Liver (tissue), 9 donors: Measurements from ENCODE around the gene FITM1. TPM values are rescaled to one million over a fixed set of nuclear protein-coding genes. Genes with fewer than 3 reads are reported as not detected.

Source experiments
- DNase-seq: peaks from one replicate; pipeline ENCODE4 v3.0.0-alpha.2; 2017; ENCODE audit warnings: low spot score
- H3K27ac ChIP-seq, 2 donors: one replicate each; pipeline ENCODE4 v1.7.0; 2013; ENCODE audit warnings: inconsistent platforms in 2 of 2, low read length in 2 of 2, control low read depth in 1 of 2, low read depth in 1 of 2, mild to moderate bottlenecking in 1 of 2
- H3K27me3 ChIP-seq, 4 donors: one replicate each; pipeline versions ENCODE4 v1.6.1 to v1.7.0; 2013; ENCODE audit warnings: low read length in 3 of 4, inconsistent platforms in 1 of 4, mild to moderate bottlenecking in 1 of 4, moderate library complexity in 1 of 4; ENCODE audit not compliant: control insufficient read depth in 4 of 4, insufficient read depth in 4 of 4
- H3K36me3 ChIP-seq, 4 donors: one replicate each; pipeline versions ENCODE4 v1.6.1 to v1.7.0; 2013; ENCODE audit warnings: low read length in 3 of 4, mild to moderate bottlenecking in 3 of 4, low read depth in 1 of 4, moderate library complexity in 1 of 4; ENCODE audit not compliant: control insufficient read depth in 4 of 4, insufficient read depth in 3 of 4
- H3K4me1 ChIP-seq, 4 donors: one replicate each; pipeline versions ENCODE4 v1.6.1 to v1.7.0; 2013; ENCODE audit warnings: low read length in 3 of 4, mild to moderate bottlenecking in 3 of 4, moderate library complexity in 1 of 4; ENCODE audit not compliant: control insufficient read depth in 4 of 4, insufficient read depth in 4 of 4
- H3K4me3 ChIP-seq, 3 donors: one replicate each; pipeline versions ENCODE4 v1.6.1 to v1.7.0; 2013; ENCODE audit warnings: low read length in 3 of 3, control low read depth in 1 of 3, low read depth in 1 of 3, mild to moderate bottlenecking in 1 of 3
- H3K9ac ChIP-seq, 2 donors: one replicate each; pipeline ENCODE4 v1.7.0; 2013; ENCODE audit warnings: low read length in 2 of 2, mild to moderate bottlenecking in 2 of 2, moderate library complexity in 2 of 2, control low read depth in 1 of 2, low read depth in 1 of 2
- H3K9me3 ChIP-seq, 4 donors: one replicate each; pipeline versions ENCODE4 v1.6.1 to v1.7.0; 2013; ENCODE audit warnings: low read length in 3 of 4; ENCODE audit not compliant: control insufficient read depth in 4 of 4
- EGR1 ChIP-seq, 2 donors: IDR thresholded peaks; 2 replicates each; pipeline ENCODE4 v1.6.1; 2016 to 2018; ENCODE audit warnings: antibody characterized with exemption in 2 of 2, low read depth in 2 of 2
- FOXA1 ChIP-seq: IDR thresholded peaks from 2 replicates; pipeline ENCODE4 v1.6.1; 2016; ENCODE audit warnings: antibody characterized with exemption
- FOXA2 ChIP-seq: IDR thresholded peaks from 2 replicates; pipeline ENCODE4 v1.6.1; 2016; ENCODE audit warnings: antibody characterized with exemption
- GABPA ChIP-seq, 2 donors: IDR thresholded peaks in 1 of 2; conservative IDR thresholded peaks in 1 of 2; 2 replicates each; pipeline ENCODE4 v1.6.1; 2016; ENCODE audit warnings: antibody characterized with exemption in 2 of 2, mild to moderate bottlenecking in 1 of 2, moderate library complexity in 1 of 2
- HNF4A ChIP-seq, 2 donors: conservative IDR thresholded peaks; 2 replicates each; pipeline ENCODE4 v1.6.1; 2016; ENCODE audit warnings: antibody characterized with exemption in 2 of 2, mild to moderate bottlenecking in 2 of 2
- HNF4G ChIP-seq: IDR thresholded peaks from 2 replicates; pipeline ENCODE4 v1.6.1; 2016; ENCODE audit warnings: antibody characterized with exemption
- JUND ChIP-seq, 2 donors: IDR thresholded peaks; 2 replicates each; pipeline ENCODE4 v1.6.1; 2016; ENCODE audit warnings: antibody characterized with exemption in 2 of 2
- RAD21 ChIP-seq, 2 donors: IDR thresholded peaks; 2 replicates each; pipeline ENCODE4 v1.6.1; 2016; ENCODE audit warnings: antibody characterized with exemption in 2 of 2, mild to moderate bottlenecking in 2 of 2
- RXRA ChIP-seq, 2 donors: IDR thresholded peaks; 2 replicates each; pipeline ENCODE4 v1.6.1; 2017 to 2018; ENCODE audit warnings: antibody characterized with exemption in 2 of 2, mild to moderate bottlenecking in 1 of 2
- SP1 ChIP-seq: IDR thresholded peaks from 2 replicates; pipeline ENCODE4 v1.6.1; 2018; ENCODE audit warnings: antibody characterized with exemption, mild to moderate bottlenecking
- TAF1 ChIP-seq: conservative IDR thresholded peaks from 2 replicates; pipeline ENCODE4 v1.6.1; 2016; ENCODE audit warnings: antibody characterized with exemption, mild to moderate bottlenecking
- YY1 ChIP-seq: IDR thresholded peaks from 2 replicates; pipeline ENCODE4 v1.6.1; 2016; ENCODE audit warnings: antibody characterized with exemption, mild to moderate bottlenecking
- WGBS: extraction: QIAGEN DNeasy Blood & Tissue Kit; methylation state at CpG from one replicate; pipeline ENCODE4 v1.1.7; 2013; 5-methylcytosine and 5-hydroxymethylcytosine counted together
- polyA plus RNA-seq, 2 donors: library from polyadenylated mRNA; stranded (reverse) in 1 of 2; unstranded in 1 of 2; fragments of 200-250 nt in 1 of 2; fragments of >200 nt in 1 of 2; fragmentation: Nextera tagmentation in 1 of 2; extraction: Ambion mirVana in 1 of 2; gene quantifications; one replicate each; pipeline versions ENCODE4 v1.2.1 to v1.2.3, GENCODE V29; 2013 to 2015
- total RNA-seq, 2 donors: library from RNA; depleted of rRNA; stranded (reverse); fragments of >200 nt; gene quantifications; one replicate each; pipeline ENCODE4 v1.2.3, GENCODE V29; 2014
- TF ChIP-seq, protein P1 (sequence below): IDR thresholded peaks from 2 replicates; pipeline ENCODE4 v1.6.1; 2016; ENCODE audit warnings: antibody characterized with exemption
- TF ChIP-seq, protein P2 (sequence below): fragments of 150-350 bp; IDR thresholded peaks from 2 replicates; pipeline ENCODE4 v1.5.1; 2017; ENCODE audit warnings: improper control_type of control experiment, low read depth, low read length; ENCODE audit not compliant: missing input control
- TF ChIP-seq, protein P3 (sequence below): IDR thresholded peaks from 2 replicates; pipeline ENCODE4 v1.6.1; 2016; ENCODE audit warnings: antibody characterized with exemption
- TF ChIP-seq, protein P4 (sequence below): IDR thresholded peaks from 2 replicates; pipeline ENCODE4 v1.6.1; 2016; ENCODE audit warnings: antibody characterized with exemption
- TF ChIP-seq, protein P5 (sequence below): IDR thresholded peaks from 2 replicates; pipeline ENCODE4 v1.6.1; 2016; ENCODE audit warnings: antibody characterized with exemption, mild to moderate bottlenecking
- donor health status: healthy.
- donor health status: healthy.
- donor health status: healthy.
- donor health status: healthy.
- donor health status: healthy.

FITM1 gene
- total and polyA plus RNA-seq, 4 donors: 1.7 to 16.1 (median 9.1) TPM

DNA sequence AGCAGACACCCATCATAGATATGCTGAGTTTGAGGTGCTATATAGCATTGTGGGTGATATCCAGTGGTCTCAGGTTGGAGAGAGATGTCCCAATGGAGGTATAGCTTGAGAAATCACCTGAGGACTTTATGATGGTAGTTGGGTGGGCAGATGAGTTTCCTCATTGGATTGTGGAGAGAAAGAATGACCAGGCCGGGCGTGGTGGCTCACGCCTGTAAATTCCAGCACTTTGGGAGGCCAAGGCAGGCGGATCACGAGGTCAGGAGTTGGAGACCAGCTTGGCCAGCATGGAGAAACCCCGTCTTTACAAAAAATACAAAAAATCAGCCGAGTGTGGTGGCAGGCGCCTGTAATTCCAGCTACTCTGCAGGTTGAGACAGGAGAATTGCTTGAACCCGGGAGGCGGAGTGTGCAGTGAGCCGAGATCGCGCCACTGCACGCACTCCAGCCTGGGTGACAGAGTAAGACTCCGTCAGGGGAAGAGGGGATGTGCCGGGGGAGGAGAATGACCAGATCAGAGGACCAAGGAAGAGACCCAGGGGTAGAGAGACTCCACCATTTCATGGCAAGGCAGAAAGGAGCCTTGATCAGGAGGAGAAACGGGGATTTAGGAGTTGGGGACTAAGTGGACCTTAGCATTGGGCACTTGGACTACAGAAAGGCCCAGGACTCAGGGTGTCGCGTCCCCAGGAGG is 37.1 kb upstream of the FITM1 start:
- TF ChIP-seq, protein P1, sequence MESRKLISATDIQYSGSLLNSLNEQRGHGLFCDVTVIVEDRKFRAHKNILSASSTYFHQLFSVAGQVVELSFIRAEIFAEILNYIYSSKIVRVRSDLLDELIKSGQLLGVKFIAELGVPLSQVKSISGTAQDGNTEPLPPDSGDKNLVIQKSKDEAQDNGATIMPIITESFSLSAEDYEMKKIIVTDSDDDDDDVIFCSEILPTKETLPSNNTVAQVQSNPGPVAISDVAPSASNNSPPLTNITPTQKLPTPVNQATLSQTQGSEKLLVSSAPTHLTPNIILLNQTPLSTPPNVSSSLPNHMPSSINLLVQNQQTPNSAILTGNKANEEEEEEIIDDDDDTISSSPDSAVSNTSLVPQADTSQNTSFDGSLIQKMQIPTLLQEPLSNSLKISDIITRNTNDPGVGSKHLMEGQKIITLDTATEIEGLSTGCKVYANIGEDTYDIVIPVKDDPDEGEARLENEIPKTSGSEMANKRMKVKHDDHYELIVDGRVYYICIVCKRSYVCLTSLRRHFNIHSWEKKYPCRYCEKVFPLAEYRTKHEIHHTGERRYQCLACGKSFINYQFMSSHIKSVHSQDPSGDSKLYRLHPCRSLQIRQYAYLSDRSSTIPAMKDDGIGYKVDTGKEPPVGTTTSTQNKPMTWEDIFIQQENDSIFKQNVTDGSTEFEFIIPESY: no peak
- TF ChIP-seq, protein P2, sequence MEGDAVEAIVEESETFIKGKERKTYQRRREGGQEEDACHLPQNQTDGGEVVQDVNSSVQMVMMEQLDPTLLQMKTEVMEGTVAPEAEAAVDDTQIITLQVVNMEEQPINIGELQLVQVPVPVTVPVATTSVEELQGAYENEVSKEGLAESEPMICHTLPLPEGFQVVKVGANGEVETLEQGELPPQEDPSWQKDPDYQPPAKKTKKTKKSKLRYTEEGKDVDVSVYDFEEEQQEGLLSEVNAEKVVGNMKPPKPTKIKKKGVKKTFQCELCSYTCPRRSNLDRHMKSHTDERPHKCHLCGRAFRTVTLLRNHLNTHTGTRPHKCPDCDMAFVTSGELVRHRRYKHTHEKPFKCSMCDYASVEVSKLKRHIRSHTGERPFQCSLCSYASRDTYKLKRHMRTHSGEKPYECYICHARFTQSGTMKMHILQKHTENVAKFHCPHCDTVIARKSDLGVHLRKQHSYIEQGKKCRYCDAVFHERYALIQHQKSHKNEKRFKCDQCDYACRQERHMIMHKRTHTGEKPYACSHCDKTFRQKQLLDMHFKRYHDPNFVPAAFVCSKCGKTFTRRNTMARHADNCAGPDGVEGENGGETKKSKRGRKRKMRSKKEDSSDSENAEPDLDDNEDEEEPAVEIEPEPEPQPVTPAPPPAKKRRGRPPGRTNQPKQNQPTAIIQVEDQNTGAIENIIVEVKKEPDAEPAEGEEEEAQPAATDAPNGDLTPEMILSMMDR: no peak
- no peak for TF ChIP-seq TAF1
- TF ChIP-seq, protein P3, sequence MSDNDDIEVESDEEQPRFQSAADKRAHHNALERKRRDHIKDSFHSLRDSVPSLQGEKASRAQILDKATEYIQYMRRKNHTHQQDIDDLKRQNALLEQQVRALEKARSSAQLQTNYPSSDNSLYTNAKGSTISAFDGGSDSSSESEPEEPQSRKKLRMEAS: no peak
- no peak for TF ChIP-seq RAD21 (IDR thresholded peaks at IDR 0.05)
- TF ChIP-seq, protein P4, sequence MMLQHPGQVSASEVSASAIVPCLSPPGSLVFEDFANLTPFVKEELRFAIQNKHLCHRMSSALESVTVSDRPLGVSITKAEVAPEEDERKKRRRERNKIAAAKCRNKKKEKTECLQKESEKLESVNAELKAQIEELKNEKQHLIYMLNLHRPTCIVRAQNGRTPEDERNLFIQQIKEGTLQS: no peak
- no peak for TF ChIP-seq EGR1 (IDR thresholded peaks at IDR 0.05; ENCODE audit: low read depth in 2 of 2)
- no peak for TF ChIP-seq FOXA1
- no peak for TF ChIP-seq RXRA (IDR thresholded peaks at IDR 0.05)
- no peak for TF ChIP-seq YY1
- TF ChIP-seq HNF4G: no peak
- no peak for TF ChIP-seq SP1
- TF ChIP-seq, protein P5, sequence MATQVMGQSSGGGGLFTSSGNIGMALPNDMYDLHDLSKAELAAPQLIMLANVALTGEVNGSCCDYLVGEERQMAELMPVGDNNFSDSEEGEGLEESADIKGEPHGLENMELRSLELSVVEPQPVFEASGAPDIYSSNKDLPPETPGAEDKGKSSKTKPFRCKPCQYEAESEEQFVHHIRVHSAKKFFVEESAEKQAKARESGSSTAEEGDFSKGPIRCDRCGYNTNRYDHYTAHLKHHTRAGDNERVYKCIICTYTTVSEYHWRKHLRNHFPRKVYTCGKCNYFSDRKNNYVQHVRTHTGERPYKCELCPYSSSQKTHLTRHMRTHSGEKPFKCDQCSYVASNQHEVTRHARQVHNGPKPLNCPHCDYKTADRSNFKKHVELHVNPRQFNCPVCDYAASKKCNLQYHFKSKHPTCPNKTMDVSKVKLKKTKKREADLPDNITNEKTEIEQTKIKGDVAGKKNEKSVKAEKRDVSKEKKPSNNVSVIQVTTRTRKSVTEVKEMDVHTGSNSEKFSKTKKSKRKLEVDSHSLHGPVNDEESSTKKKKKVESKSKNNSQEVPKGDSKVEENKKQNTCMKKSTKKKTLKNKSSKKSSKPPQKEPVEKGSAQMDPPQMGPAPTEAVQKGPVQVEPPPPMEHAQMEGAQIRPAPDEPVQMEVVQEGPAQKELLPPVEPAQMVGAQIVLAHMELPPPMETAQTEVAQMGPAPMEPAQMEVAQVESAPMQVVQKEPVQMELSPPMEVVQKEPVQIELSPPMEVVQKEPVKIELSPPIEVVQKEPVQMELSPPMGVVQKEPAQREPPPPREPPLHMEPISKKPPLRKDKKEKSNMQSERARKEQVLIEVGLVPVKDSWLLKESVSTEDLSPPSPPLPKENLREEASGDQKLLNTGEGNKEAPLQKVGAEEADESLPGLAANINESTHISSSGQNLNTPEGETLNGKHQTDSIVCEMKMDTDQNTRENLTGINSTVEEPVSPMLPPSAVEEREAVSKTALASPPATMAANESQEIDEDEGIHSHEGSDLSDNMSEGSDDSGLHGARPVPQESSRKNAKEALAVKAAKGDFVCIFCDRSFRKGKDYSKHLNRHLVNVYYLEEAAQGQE: no peak
- no peak for TF ChIP-seq GABPA (IDR thresholded peaks at IDR 0.05 in 1 of 2, conservative IDR thresholded peaks at IDR 0.05 in 1 of 2)
- TF ChIP-seq HNF4A (conservative IDR thresholded peaks at IDR 0.05): no peak
- TF ChIP-seq JUND (IDR thresholded peaks at IDR 0.05): no peak
- no peak for TF ChIP-seq FOXA2
- Histone ChIP-seq H3K36me3 (peaks cover 0 to 6% (median 5%) of the 10 kb centered on the region in 4 donors), H3K9me3 (no peaks in the 10 kb centered on the region), H3K9ac (no peak overlapping the region), H3K27me3 (no peaks in the 10 kb centered on the region), H3K27ac (peak overlapping the region; percentile 93 to 96), H3K4me1 (peaks cover 15 to 55% (median 43%) of the 10 kb centered on the region in 4 donors), H3K4me3 (peak overlapping the region in 1 of 3 donors; percentile 82)
- WGBS: 79% methylated on average over 19 of the region's 19 CpGs
- no peak for DNase-seq
